IPS DF 6.9 (cell line): ENCODE measurements around the gene COL4A2.

Experiments
- DNase-seq: peaks from one replicate; pipeline ENCODE4 v3.0.0-alpha.2; 2013; ENCODE audit warnings: low read depth, low spot score
- H3K27ac ChIP-seq: one replicate; pipeline ENCODE4 v1.5.1; 2013; ENCODE audit warnings: low read length, control low read depth
- H3K27me3 ChIP-seq: 2 replicates; pipeline ENCODE4 v1.6.1; 2013; ENCODE audit warnings: mild to moderate bottlenecking, low read length; ENCODE audit not compliant: control insufficient read depth, insufficient read depth
- H3K36me3 ChIP-seq: 2 replicates; pipeline ENCODE4 v1.6.1; 2013; ENCODE audit warnings: low read length; ENCODE audit not compliant: control insufficient read depth, insufficient read depth
- H3K4me1 ChIP-seq: 2 replicates; pipeline ENCODE4 v1.6.1; 2013; ENCODE audit warnings: low read length; ENCODE audit not compliant: control insufficient read depth, insufficient read depth
- H3K4me3 ChIP-seq: 2 replicates; pipeline ENCODE4 v1.5.1; 2013; ENCODE audit warnings: mild to moderate bottlenecking, low read length
- H3K9me3 ChIP-seq: 2 replicates; pipeline ENCODE4 v1.6.1; 2013; ENCODE audit warnings: low read length, inconsistent platforms; ENCODE audit not compliant: control insufficient read depth, insufficient read depth
- WGBS: extraction: QIAGEN DNeasy Blood & Tissue Kit; methylation state at CpG from one replicate; pipeline ENCODE4 v1.1.7; 2013; ENCODE audit warnings: mixed read lengths, missing lambda C conversion rate; ENCODE audit not compliant: insufficient read length, insufficient coverage; 5-methylcytosine and 5-hydroxymethylcytosine counted together

The COL4A2 gene

DNA sequence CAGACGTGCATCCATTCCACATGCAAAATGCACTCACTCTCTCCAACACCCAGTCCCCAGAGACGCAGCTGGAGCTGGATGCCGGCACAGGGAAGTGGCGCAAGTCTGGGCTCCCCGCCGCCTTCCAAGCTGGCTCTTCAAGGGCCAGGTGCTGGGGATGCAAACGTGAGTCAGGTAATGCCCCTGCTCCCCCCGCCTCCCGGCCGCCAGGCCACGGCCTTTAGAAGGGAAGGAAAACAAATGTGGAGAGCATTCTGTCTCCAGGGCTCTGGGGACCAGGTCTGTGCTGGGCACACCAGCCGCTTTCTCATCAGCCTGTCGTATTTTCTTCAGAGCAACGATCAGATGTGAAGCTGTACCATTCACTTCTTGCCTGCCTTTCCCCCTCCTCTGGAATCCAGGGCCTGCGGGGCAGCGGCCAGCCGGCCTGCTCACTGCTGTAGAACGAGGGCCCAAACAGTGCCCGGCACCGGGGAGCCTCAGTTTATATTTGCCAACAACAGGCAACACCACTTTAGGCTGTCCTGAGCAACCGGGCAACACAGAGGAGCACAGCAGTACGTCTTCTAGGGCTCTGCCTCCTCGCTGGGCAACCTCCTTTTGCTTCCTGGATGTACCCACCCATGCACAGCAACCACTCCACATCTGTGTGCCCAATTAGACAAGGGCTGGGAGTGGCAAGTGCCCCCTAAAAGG, 250.7 kb downstream of the COL4A2 start:
- Histone ChIP-seq H3K36me3 (no peaks in the 10 kb centered on the region), H3K27me3 (no peaks in the 10 kb centered on the region), H3K4me1 (peaks cover 4% of the 10 kb centered on the region; the same call in 1 of the 2 replicates), H3K4me3 (no peak overlapping the region), H3K9me3 (no peaks in the 10 kb centered on the region), H3K27ac (no peak overlapping the region)
- no peak for DNase-seq
- no CpG with 5 or more reads among the region's 23 CpGs for WGBS

DNA sequence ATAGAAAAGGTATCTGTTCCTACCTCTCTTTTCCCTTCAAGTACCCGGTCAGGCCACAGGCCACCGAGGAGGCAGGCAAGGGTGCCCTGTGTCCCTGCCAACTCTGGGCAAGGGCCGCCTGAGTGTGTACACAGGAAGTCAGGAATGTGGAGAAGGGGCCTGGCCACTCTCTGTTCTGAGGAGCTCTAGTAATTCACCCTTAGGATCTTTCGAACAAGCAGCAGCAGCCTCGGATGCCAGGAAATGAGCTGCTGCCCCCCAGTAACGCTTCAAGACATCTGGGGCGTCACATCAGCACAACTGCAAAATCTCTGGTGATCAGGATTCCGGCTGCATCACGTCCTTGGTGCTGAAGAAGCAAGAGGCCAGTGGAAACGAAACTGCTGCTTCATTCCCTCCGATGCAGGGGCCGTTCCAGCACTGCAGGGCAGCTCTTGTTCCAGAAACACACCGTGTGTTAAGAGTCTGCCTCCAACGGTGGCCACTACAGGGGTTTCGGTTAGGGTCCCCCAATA, 252.4 kb downstream of the COL4A2 start:
- Histone ChIP-seq H3K27me3 (no peaks in the 10 kb centered on the region), H3K4me3 (no peak overlapping the region), H3K4me1 (peaks cover 5% of the 10 kb centered on the region; the same call in 1 of the 2 replicates), H3K36me3 (no peaks in the 10 kb centered on the region), H3K27ac (no peak overlapping the region), H3K9me3 (no peaks in the 10 kb centered on the region)
- no peak for DNase-seq
- no CpG with 5 or more reads among the region's 15 CpGs for WGBS

DNA sequence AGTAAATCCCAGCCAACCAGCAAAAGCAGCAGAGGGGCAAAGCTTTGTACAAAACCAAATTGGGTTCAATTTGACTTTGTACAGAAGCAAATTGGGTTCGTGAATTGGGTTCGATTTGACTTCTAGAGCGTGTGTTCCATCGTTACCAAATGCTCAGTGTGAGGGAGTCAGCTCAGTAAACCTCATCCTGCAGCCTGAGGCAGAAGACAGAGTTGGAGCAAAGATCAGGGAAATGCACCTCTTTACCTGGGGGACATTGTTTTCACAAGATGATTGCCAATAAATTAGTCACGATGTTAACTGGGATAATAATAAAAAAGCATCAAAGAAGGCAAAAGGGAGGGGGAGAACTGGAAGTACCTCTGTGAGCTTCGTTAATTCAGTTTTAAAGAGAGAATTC, 252.9 kb downstream of the COL4A2 start:
- no peak for DNase-seq
- Histone ChIP-seq H3K4me1 (peaks cover 5% of the 10 kb centered on the region; the same call in 1 of the 2 replicates), H3K36me3 (no peaks in the 10 kb centered on the region), H3K27me3 (no peaks in the 10 kb centered on the region), H3K27ac (no peak overlapping the region), H3K9me3 (no peaks in the 10 kb centered on the region), H3K4me3 (no peak overlapping the region)
- WGBS: no CpG with 5 or more reads among the region's 6 CpGs

DNA sequence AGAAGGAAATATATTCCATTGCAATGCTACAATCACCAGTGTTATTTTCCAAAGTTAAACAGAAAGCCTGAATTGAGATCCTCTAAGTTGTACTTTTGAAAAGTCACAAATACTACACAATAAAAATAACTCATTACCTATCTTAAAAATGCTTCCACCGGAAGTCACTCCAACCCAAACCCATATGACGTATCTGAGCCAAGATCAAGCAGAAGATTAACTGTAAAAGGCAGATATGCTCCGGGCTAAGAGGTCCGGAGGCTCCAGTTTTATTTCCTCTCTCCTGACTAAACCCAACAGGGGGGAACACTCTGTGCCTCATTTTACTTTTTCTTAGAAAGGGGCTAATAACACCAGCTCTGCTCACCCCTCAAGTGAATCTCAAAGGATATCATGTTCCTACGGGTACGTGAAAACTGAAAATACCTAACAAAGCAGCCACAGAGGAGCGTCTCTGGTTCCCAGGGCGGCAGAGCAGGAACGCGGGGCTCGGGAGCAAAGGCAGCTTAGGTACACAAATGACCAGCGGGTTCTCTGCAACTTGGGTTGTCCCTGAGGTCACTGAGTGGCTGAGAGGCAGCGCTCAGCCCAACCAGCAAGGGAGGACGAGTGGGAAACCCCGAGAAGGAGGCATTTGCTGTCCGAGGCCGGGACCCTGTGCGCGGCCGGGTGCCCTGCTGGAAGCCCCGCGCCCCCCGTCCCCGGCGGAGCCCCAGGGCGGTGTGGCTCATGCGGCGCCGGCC, 253.7 kb downstream of the COL4A2 start:
- peaks cover 4% of the 10 kb centered on the region; the same call in 1 of the 2 replicates for H3K4me1 ChIP-seq
- no peak for DNase-seq
- H3K27ac ChIP-seq: no peak overlapping the region
- H3K27me3 ChIP-seq: no peaks in the 10 kb centered on the region
- no peaks in the 10 kb centered on the region for H3K9me3 ChIP-seq
- H3K36me3 ChIP-seq: no peaks in the 10 kb centered on the region
- H3K4me3 ChIP-seq: peak overlapping the region; percentile 64; the same call in 1 of the 2 replicates
- 100% methylated on average over 2 of the region's 29 CpGs for WGBS

DNA sequence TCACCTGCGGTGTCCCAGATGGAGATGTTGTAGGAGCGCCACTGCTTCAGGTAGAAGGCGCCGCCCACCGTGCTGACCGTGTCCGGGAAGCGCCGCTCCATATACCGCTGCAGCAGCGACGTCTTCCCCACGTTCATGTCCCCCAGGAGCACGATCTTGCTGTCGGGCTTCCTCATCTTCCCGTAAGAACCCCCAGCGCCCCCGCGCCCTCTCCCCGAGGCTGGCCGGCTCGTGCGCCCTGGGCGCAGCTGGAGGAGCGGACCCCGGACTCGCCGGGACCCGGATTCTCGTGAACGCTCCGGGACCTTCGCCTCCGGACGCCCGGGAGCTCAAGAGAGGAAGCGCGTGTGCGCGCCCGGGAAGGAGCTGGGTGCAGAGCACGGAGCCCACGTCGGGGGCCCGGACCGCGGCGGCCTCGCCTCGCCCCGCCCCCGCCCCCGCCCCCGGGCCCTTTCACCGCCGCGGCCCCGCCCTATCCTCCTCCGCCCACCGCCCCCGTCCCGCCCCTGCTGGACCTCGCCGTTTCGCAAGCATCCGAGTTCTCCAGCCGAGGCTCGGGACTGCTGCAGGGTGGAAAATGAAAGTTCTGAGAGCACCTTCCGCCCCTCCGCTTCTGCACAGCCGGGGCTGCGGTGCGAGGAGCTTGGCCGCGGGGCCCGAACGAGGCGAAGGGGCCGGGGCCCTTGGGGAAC, 254.4 kb downstream of the COL4A2 start, which contains the start of gene RAB20:
RAB20 (minus strand) TSS at position 379 of the 692 bp plus-strand sequence; CDS start at position 176, 203 bp downstream.
- H3K27ac ChIP-seq: no peak within 1 kb of the TSS
- peak within 1 kb of the TSS; percentile 64; the same call in 1 of the 2 replicates for H3K4me3 ChIP-seq
- no peaks in the 10 kb centered on the region for H3K9me3 ChIP-seq
- no peaks in the 10 kb centered on the region for H3K27me3 ChIP-seq
- DNase-seq: no peak
- no peaks in the 10 kb centered on the region for H3K36me3 ChIP-seq
- H3K4me1 ChIP-seq: peaks cover 4% of the 10 kb centered on the region; the same call in 1 of the 2 replicates
- WGBS: no CpG with 5 or more reads among the region's 79 CpGs

DNA sequence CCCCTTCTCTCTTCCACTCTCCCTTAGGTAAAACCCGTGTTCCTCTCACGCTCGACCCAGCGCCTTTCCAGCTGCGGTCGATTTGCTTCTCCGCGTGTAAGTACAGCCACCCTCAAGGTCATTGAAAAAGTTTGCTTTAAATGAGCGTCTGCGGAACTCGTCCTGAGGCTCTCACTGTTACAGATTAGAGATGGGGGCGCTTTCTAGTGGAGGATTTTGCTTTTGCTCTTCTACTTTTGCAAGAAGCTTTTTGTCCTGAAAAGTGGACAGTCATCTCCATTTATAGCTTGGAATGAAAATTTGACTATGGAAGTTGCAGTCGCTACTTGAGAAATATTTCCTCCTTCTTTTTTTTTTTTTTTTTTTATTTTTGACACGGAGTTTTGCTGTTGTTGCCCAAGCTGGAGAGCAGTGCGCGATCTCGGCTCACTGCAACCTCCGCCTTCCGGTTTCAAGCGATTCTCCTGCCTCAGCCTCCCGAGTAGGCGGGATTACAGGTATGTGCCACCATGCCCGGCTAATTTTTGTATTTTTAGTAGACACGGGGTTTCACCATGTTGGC, 255.0 kb downstream of the COL4A2 start:
- peaks cover 4% of the 10 kb centered on the region; the same call in 1 of the 2 replicates for H3K4me1 ChIP-seq
- no peaks in the 10 kb centered on the region for H3K9me3 ChIP-seq
- H3K27ac ChIP-seq: no peak overlapping the region
- no CpG with 5 or more reads among the region's 24 CpGs for WGBS
- peak overlapping the region; percentile 48; the same call in 1 of the 2 replicates for H3K4me3 ChIP-seq
- no peaks in the 10 kb centered on the region for H3K27me3 ChIP-seq
- no peak for DNase-seq
- no peaks in the 10 kb centered on the region for H3K36me3 ChIP-seq
